Progenitor cell of endocrine pancreas (in vitro differentiated cells): ENCODE data around the gene SLC25A13. TPM values are rescaled to one million over a fixed set of nuclear protein-coding genes. Genes with fewer than 3 reads are reported as not detected.

Experiments
- DNase-seq: peaks from one replicate; pipeline ENCODE4 v3.0.0; 2021; ENCODE audit warnings: low spot score; ENCODE audit not compliant: unreplicated experiment
- H3K27ac Mint-ChIP-seq: 2 replicates; pipeline ENCODE4 v1.8.0; 2021; ENCODE audit warnings: mild to moderate bottlenecking, moderate library complexity, mixed read lengths
- H3K27me3 Mint-ChIP-seq: 2 replicates; pipeline ENCODE4 v1.8.0; 2021; ENCODE audit warnings: mixed read lengths
- H3K36me3 Mint-ChIP-seq: 2 replicates; pipeline ENCODE4 v1.8.0; 2022; ENCODE audit warnings: mixed read lengths; ENCODE audit not compliant: insufficient read depth
- H3K4me1 Mint-ChIP-seq: 2 replicates; pipeline ENCODE4 v1.8.0; 2021; ENCODE audit warnings: low read depth, mixed read lengths
- H3K4me3 Mint-ChIP-seq: 2 replicates; pipeline ENCODE4 v1.8.0; 2021; ENCODE audit warnings: low read depth, mild to moderate bottlenecking, moderate library complexity, mixed read lengths
- H3K9me3 Mint-ChIP-seq: 2 replicates; pipeline ENCODE4 v1.8.0; 2021; ENCODE audit warnings: low read depth, mixed read lengths
- total RNA-seq: library from RNA; stranded (reverse); gene quantifications from 2 replicates; pipeline ENCODE4 v1.2.1, GENCODE V29; 2021
- TF ChIP-seq, protein P1 (sequence below): fragments of 200-600 bp; sonication (generic); IDR thresholded peaks from one replicate; pipeline ENCODE4 v1.5.0; 2021; ENCODE audit warnings: antibody characterized with exemption, mild to moderate bottlenecking; ENCODE audit not compliant: unreplicated experiment

Gene SLC25A13
- total RNA-seq, 1 donor from 2014 or later = 54.0 TPM

DNA sequence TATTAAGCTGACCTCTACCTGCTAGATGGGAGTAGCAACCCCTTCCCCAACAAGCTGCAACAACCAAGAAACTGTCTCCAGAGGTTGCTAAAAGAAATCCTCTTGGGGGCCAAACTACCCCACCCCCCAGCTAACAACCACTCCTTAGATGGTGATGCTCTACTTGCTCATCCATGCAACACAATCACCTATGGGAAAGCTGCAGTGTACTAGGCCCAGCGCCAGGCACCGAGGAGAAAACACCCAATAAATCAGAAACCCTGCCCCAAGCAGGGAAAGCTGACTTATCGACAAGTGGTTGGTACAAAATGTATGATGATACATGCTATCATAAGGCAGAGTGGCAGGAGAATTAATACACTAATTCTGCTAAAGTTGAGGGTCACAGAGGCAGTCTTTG is 17.3 kb downstream of the SLC25A13 start:
- H3K27ac Mint-ChIP-seq = no peak overlapping the region
- H3K9me3 Mint-ChIP-seq = no peaks in the 10 kb centered on the region
- H3K4me3 Mint-ChIP-seq = no peak overlapping the region
- H3K27me3 Mint-ChIP-seq = peaks cover 46% of the 10 kb centered on the region
- H3K4me1 Mint-ChIP-seq = peaks cover 29% of the 10 kb centered on the region
- TF ChIP-seq, protein P1, sequence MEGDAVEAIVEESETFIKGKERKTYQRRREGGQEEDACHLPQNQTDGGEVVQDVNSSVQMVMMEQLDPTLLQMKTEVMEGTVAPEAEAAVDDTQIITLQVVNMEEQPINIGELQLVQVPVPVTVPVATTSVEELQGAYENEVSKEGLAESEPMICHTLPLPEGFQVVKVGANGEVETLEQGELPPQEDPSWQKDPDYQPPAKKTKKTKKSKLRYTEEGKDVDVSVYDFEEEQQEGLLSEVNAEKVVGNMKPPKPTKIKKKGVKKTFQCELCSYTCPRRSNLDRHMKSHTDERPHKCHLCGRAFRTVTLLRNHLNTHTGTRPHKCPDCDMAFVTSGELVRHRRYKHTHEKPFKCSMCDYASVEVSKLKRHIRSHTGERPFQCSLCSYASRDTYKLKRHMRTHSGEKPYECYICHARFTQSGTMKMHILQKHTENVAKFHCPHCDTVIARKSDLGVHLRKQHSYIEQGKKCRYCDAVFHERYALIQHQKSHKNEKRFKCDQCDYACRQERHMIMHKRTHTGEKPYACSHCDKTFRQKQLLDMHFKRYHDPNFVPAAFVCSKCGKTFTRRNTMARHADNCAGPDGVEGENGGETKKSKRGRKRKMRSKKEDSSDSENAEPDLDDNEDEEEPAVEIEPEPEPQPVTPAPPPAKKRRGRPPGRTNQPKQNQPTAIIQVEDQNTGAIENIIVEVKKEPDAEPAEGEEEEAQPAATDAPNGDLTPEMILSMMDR = no peak
- no peak for DNase-seq
- peaks cover 7% of the 10 kb centered on the region for H3K36me3 Mint-ChIP-seq

DNA sequence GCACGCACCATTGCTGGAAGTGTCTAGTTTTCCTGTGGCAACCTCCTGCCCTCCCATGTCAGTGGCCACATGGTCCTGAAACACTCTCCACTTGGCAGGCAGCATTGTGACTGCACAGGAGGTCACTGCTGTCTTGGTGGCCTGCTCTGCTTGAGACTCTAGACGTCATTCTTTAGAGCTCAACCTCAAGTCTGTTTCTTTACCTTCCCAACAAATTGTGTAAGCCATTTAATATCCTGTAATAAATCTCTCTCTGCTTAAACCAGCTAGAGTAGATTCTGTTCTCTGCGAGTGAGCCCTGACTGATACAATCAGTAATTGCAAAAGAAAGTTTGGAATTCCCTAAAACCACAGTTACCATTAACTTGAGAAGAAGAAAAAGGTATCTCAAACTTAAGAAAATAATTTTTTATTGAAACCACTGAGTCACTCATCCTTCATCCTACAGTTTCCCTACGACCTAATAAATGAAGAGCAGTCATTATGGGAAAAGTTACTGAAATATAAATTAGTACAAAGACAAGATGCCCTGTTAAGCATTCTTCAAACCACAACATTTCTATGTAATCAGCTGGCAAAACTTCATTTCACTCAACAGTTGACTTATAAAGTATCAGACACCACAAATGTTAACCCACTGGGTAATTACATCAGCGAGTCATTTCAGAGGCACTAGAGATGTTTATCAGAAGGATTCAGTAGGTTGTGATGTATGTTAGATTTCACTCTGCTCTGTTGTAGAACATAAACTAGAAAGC is 18.0 kb downstream of the SLC25A13 start:
- no peak for DNase-seq
- Mint-ChIP-seq H3K36me3 (peaks cover 8% of the 10 kb centered on the region), H3K4me1 (peaks cover 27% of the 10 kb centered on the region), H3K4me3 (no peak overlapping the region), H3K9me3 (no peaks in the 10 kb centered on the region), H3K27me3 (peaks cover 53% of the 10 kb centered on the region), H3K27ac (peak overlapping the region; percentile 37)
- TF ChIP-seq, protein P1 = no peak

DNA sequence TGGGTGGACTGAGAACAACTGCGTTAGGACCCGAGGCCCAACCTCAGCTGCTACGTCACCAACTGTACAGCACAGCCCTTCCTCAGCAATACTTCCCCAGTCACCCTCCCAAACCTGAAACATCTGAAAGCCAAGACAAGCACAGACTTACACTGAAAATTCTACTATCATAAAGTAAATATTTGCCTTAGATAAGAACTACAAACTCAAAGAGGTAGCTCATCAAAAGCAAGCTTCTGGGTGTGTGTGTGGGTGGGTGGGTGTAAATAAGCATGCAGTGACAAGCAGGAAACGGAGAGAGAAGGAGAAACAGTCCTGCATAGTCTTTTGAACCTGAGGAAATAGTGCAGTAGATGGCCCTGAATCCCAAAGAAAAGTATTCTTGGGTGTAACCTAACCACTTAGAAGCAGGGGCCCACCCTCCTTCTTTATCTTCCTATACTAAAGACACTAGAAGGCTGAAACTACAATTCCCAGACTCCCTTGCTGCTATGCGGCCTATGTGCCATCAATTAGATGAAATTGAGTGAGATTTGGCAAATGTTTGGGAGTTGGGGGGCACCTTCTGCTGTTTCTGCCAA is 18.7 kb downstream of the SLC25A13 start:
- no peaks in the 10 kb centered on the region for H3K9me3 Mint-ChIP-seq
- peaks cover 8% of the 10 kb centered on the region for H3K36me3 Mint-ChIP-seq
- H3K4me3 Mint-ChIP-seq = no peak overlapping the region
- no peak for DNase-seq
- peaks cover 21% of the 10 kb centered on the region for H3K4me1 Mint-ChIP-seq
- H3K27ac Mint-ChIP-seq = peak overlapping the region; percentile 88
- H3K27me3 Mint-ChIP-seq = peaks cover 50% of the 10 kb centered on the region
- TF ChIP-seq, protein P1 = no peak

DNA sequence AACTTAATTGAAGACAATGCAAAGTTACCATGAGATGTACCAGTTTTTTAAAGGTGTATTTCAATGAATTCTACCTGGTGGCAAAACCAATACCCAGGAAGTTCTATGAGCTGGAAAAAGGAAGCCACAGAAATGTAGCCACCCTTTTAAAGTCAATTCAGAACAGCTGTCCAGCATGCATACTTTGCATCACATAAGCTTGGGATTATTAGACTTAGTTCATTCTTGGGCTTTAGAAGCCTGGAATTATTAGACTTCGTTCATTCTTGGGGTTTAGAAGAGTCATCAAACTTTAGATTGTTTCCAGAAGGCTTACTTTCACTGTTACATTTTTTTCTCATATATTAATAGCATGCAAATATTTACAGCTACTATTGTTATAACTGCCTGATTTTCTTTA is 20.9 kb downstream of the SLC25A13 start:
- H3K27me3 Mint-ChIP-seq = peaks cover 41% of the 10 kb centered on the region
- H3K36me3 Mint-ChIP-seq = peaks cover 5% of the 10 kb centered on the region
- TF ChIP-seq, protein P1 = no peak
- no peaks in the 10 kb centered on the region for H3K9me3 Mint-ChIP-seq
- DNase-seq = no peak
- H3K4me1 Mint-ChIP-seq = peaks cover 19% of the 10 kb centered on the region
- H3K4me3 Mint-ChIP-seq = no peak overlapping the region
- H3K27ac Mint-ChIP-seq = no peak overlapping the region

DNA sequence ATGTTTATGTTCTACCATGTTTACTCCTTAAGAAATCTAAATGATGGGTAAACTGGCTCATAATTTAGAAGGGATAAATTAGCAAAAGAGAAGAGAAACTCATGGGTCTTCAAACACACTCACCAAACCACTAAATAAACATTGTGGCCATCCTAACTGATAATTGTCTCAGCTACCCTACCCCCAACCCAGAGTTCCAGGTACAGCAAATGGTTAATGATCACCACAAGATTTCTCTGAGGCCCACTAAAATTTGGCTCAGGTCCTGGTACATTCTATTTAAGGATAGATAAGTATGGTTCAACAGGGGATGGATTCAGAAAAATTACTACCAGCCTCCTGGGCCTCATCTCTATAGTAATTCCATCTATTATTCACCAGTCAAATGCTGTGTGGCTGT is 21.4 kb downstream of the SLC25A13 start:
- no peaks in the 10 kb centered on the region for H3K9me3 Mint-ChIP-seq
- H3K27me3 Mint-ChIP-seq = peaks cover 36% of the 10 kb centered on the region
- H3K4me1 Mint-ChIP-seq = peaks cover 19% of the 10 kb centered on the region
- no peak overlapping the region for H3K4me3 Mint-ChIP-seq
- TF ChIP-seq, protein P1 = no peak
- H3K36me3 Mint-ChIP-seq = peaks cover 6% of the 10 kb centered on the region
- H3K27ac Mint-ChIP-seq = no peak overlapping the region
- no peak for DNase-seq
